K562 (cell line): ENCODE measurements around the gene PRDM1. TPM values are rescaled to one million over a fixed set of nuclear protein-coding genes. Genes with fewer than 3 reads are reported as not detected.
A peak's percentile ranks its signal among the peaks of the same experiment; 100 is the strongest.

ENCODE experiments used
- ARID1B ChIP-seq: fragments of 450-650 bp; IDR thresholded peaks from 2 replicates; pipeline ENCODE4 v1.6.1; 2016; ENCODE audit warnings: antibody characterized with exemption, mild to moderate bottlenecking, inconsistent platforms
- BRCA1 ChIP-seq, 2 experiments: fragments of 450-650 bp in 1 of 2; sonication (generic) in 1 of 2; formaldehyde crosslinking in 1 of 2; IDR thresholded peaks; 2 replicates each; pipeline versions ENCODE4 v1.5.0 to v1.6.1; 2017 to 2020; ENCODE audit warnings: mild to moderate bottlenecking in 1 of 2, missing genetic modification reagents in 1 of 2
- BRF1 ChIP-seq: IDR thresholded peaks from 3 replicates; pipeline ENCODE4 v1.6.1; 2011; ENCODE audit warnings: borderline replicate concordance, mild to moderate bottlenecking; ENCODE audit not compliant: insufficient read length; ENCODE audit errors: extremely low read depth
- CBFA2T3 ChIP-seq: fragments of 450-650 bp; IDR thresholded peaks from 2 replicates; pipeline ENCODE4 v1.6.1; 2017
- CREM ChIP-seq: IDR thresholded peaks from 2 replicates; pipeline ENCODE4 v1.6.1; 2014; ENCODE audit warnings: antibody characterized with exemption, low read depth
- CTBP1 ChIP-seq: fragments of 450-650 bp; IDR thresholded peaks from 2 replicates; pipeline ENCODE4 v1.6.1; 2016; ENCODE audit warnings: borderline replicate concordance
- HDGF ChIP-seq: fragments of 450-650 bp; IDR thresholded peaks from 2 replicates; pipeline ENCODE4 v1.6.1; 2016
- KDM1A ChIP-seq, 2 experiments: fragments of 450-650 bp; IDR thresholded peaks; 2 replicates each; pipeline ENCODE4 v1.6.1; 2016; ENCODE audit warnings: mild to moderate bottlenecking in 2 of 2
- MAFF ChIP-seq: IDR thresholded peaks from 2 replicates; pipeline ENCODE4 v1.6.1; 2012; ENCODE audit warnings: low read length, improper control_type of control experiment
- NEUROD1 ChIP-seq: fragments of 150-350 bp; IDR thresholded peaks from 2 replicates; pipeline ENCODE4 v1.6.1; 2014; ENCODE audit warnings: borderline replicate concordance, low read length, low read depth; ENCODE audit not compliant: partially characterized antibody
- NR2C1 ChIP-seq, 2 experiments: fragments of 450-650 bp; IDR thresholded peaks; 2 replicates each; pipeline ENCODE4 v1.6.1; 2017; ENCODE audit warnings: mild to moderate bottlenecking in 2 of 2, antibody characterized with exemption in 1 of 2, inconsistent platforms in 1 of 2, missing compliant biosample characterization in 1 of 2, missing genetic modification characterization in 1 of 2
- TAL1 ChIP-seq: fragments of 450-650 bp; IDR thresholded peaks from 2 replicates; pipeline ENCODE4 v1.6.1; 2016; ENCODE audit warnings: mild to moderate bottlenecking
- TCF3 ChIP-seq: sonication (generic); formaldehyde crosslinking; IDR thresholded peaks from 2 replicates; pipeline ENCODE4 v1.4.0; 2020; ENCODE audit warnings: mild to moderate bottlenecking, missing genetic modification reagents
- TFE3 ChIP-seq: fragments of 450-650 bp; formaldehyde crosslinking; IDR thresholded peaks from 2 replicates; pipeline ENCODE4 v1.4.0; 2020; ENCODE audit warnings: mild to moderate bottlenecking, mixed read lengths
- TGIF2 ChIP-seq: sonication (generic); formaldehyde crosslinking; IDR thresholded peaks from 2 replicates; pipeline ENCODE4 v1.8.1; 2022; ENCODE audit warnings: mild to moderate bottlenecking, missing genetic modification reagents, moderate library complexity
- ZC3H11A ChIP-seq: IDR thresholded peaks from 2 replicates; pipeline ENCODE4 v1.6.1; 2012; ENCODE audit warnings: low read depth, low read length, improper control_type of control experiment
- ZHX1 ChIP-seq: fragments of 150-350 bp; conservative IDR thresholded peaks from 2 replicates; pipeline ENCODE4 v1.6.1; 2014; ENCODE audit warnings: low read length
- ZNF197 ChIP-seq: fragments of 200-800 bp; sonication (Bioruptor generic); IDR thresholded peaks from 2 replicates; pipeline ENCODE4 v1.6.1; 2016; ENCODE audit warnings: low read depth, missing genetic modification characterization, missing compliant biosample characterization
- ZNF217 ChIP-seq: sonication (generic); formaldehyde crosslinking; IDR thresholded peaks from 2 replicates; pipeline ENCODE4 v1.8.0; 2022; ENCODE audit warnings: mild to moderate bottlenecking, missing genetic modification reagents
- ZNF589 ChIP-seq: fragments of 200-800 bp; sonication (Bioruptor generic); IDR thresholded peaks from 2 replicates; pipeline ENCODE4 v1.6.1; 2016; ENCODE audit warnings: low read depth, missing genetic modification characterization, missing compliant biosample characterization
- polyA plus RNA-seq, 8 experiments: library from polyadenylated mRNA; depleted of rRNA in 4 of 8; stranded (reverse) in 5 of 8; unstranded in 3 of 8; fragments of >200 nt; fragmentation: Nextera tagmentation in 2 of 8; fragmentation: Illumina TruSeq in 1 of 8; extraction: Ambion mirVana in 2 of 8; extraction: Trizol in 1 of 8; gene quantifications; 2 replicates each; pipeline versions ENCODE4 v1.2.1 to v1.2.3, GENCODE V29; 2011 to 2014; ENCODE audit warnings: inconsistent platforms in 1 of 8, missing spikeins in 1 of 8
- total RNA-seq, 7 experiments: library from RNA; depleted of rRNA in 6 of 7; stranded (reverse); fragments of >200 nt in 6 of 7; fragmentation: Illumina TruSeq in 2 of 7; extraction: Trizol in 2 of 7; gene quantifications; 2 replicates each; pipeline versions ENCODE4 v1.2.1 to v1.2.3, GENCODE V29; 2011 to 2021; ENCODE audit warnings: low replicate concordance in 1 of 7
- TF ChIP-seq, protein P1 (sequence below): fragments of 450-650 bp; IDR thresholded peaks from 2 replicates; pipeline ENCODE4 v1.6.1; 2016
- TF ChIP-seq, protein P2 (sequence below): fragments of 450-650 bp; conservative IDR thresholded peaks from 2 replicates; pipeline ENCODE4 v1.6.1; 2016; ENCODE audit warnings: missing genetic modification characterization, low read depth, mild to moderate bottlenecking, control low read depth, missing compliant biosample characterization

The PRDM1 gene
- total and polyA plus RNA-seq, 9 of the 15 experiments (the other 6 are each of a cell fraction or from before 2014, with no cell fraction given) = 0.09 to 0.89 (median 0.27) TPM

GRCh38 chr6:106102967-106103727 lies 17.0 kb downstream of the PRDM1 start (continued):
- TF ChIP-seq NR2C1 (IDR thresholded peaks at IDR 0.05) = no peak
- TF ChIP-seq NR2C1 (tag; IDR thresholded peaks at IDR 0.05) = no peak
- peak; percentile 42; the same call in 1 of the 2 replicates for TF ChIP-seq CBFA2T3
- peak; percentile 59 for TF ChIP-seq ARID1B
- no peak for TF ChIP-seq ZNF589
- TF ChIP-seq TAL1 = 0 out of 2 replicates have a peak, but pooled peaks have one; percentile 13
- no peak for TF ChIP-seq ZNF217 (CRISPR knock-in tag)
- peak in 1 of 2 experiments; percentile 25; a peak in 1 of 4 replicates for TF ChIP-seq KDM1A (IDR thresholded peaks at IDR 0.05)
- TF ChIP-seq TGIF2 (CRISPR knock-in tag) = no peak
- TF ChIP-seq MAFF = no peak
- TF ChIP-seq, protein P1, sequence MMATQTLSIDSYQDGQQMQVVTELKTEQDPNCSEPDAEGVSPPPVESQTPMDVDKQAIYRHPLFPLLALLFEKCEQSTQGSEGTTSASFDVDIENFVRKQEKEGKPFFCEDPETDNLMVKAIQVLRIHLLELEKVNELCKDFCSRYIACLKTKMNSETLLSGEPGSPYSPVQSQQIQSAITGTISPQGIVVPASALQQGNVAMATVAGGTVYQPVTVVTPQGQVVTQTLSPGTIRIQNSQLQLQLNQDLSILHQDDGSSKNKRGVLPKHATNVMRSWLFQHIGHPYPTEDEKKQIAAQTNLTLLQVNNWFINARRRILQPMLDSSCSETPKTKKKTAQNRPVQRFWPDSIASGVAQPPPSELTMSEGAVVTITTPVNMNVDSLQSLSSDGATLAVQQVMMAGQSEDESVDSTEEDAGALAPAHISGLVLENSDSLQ = 0 out of 2 replicates have a peak, but pooled peaks have one; percentile 13
- peak; percentile 64; the same call in 1 of the 2 replicates for TF ChIP-seq CTBP1
- TF ChIP-seq TCF3 (CRISPR knock-in tag) = 0 out of 2 replicates have a peak, but pooled peaks have one; percentile 15
- no peak for TF ChIP-seq BRF1
- no peak for TF ChIP-seq BRCA1 (IDR thresholded peaks at IDR 0.05)
- no peak for TF ChIP-seq BRCA1 (CRISPR knock-in tag; IDR thresholded peaks at IDR 0.05)
- no peak for TF ChIP-seq ZC3H11A
- TF ChIP-seq ZNF197 (CRISPR knock-in tag) = no peak
- no peak for TF ChIP-seq TFE3
- no peak for TF ChIP-seq CREM
- TF ChIP-seq ZHX1 = no peak
- TF ChIP-seq HDGF = no peak
- TF ChIP-seq, protein P2, sequence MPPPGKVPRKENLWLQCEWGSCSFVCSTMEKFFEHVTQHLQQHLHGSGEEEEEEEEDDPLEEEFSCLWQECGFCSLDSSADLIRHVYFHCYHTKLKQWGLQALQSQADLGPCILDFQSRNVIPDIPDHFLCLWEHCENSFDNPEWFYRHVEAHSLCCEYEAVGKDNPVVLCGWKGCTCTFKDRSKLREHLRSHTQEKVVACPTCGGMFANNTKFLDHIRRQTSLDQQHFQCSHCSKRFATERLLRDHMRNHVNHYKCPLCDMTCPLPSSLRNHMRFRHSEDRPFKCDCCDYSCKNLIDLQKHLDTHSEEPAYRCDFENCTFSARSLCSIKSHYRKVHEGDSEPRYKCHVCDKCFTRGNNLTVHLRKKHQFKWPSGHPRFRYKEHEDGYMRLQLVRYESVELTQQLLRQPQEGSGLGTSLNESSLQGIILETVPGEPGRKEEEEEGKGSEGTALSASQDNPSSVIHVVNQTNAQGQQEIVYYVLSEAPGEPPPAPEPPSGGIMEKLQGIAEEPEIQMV = 0 out of 2 replicates have a peak, but pooled peaks have one; percentile 9
- no peak for TF ChIP-seq NEUROD1
